NCI-H82 (cell line): ENCODE measurements around the gene TTC9B.
"Not testable (repeated sequence)": the region's sequence is repeated elsewhere in the genome, so short reads cannot be mapped to it uniquely, and the experiment has no call there.

Experiments
- DNase-seq: peaks from one replicate; lab custom pipeline; 2025; lab: John Stamatoyannopoulos, UW

TTC9B gene

GRCh38 chr19:40170303-40170989 is 47.7 kb downstream of the TTC9B start:
- DNase-seq: peak; percentile 10

GRCh38 chr19:40169482-40170302 is 48.5 kb downstream of the TTC9B start:
- not testable (repeated sequence) for DNase-seq
